Osteocyte (in vitro differentiated cells): ENCODE results near the gene CAMK1D. TPM values are rescaled to one million over a fixed set of nuclear protein-coding genes. Genes with fewer than 3 reads are reported as not detected.
A peak's percentile ranks its signal among the peaks of the same experiment; 100 is the strongest.
"Not testable (repeated sequence)": the region's sequence is repeated elsewhere in the genome, so short reads cannot be mapped to it uniquely, and the experiment has no call there.

Source experiments
- DNase-seq: peaks from one replicate; pipeline ENCODE4 v3.0.0; 2021; ENCODE audit warnings: mixed read lengths; ENCODE audit not compliant: unreplicated experiment; ENCODE audit errors: extremely low spot score
- H3K27ac Mint-ChIP-seq: one replicate; pipeline ENCODE4 v1.8.0; 2021; ENCODE audit warnings: mild to moderate bottlenecking, mixed read lengths; ENCODE audit not compliant: unreplicated experiment
- H3K27me3 Mint-ChIP-seq: one replicate; pipeline ENCODE4 v1.8.0; 2021; ENCODE audit warnings: mixed read lengths; ENCODE audit not compliant: unreplicated experiment
- H3K36me3 Mint-ChIP-seq: one replicate; pipeline ENCODE4 v1.8.0; 2021; ENCODE audit warnings: mixed read lengths; ENCODE audit not compliant: unreplicated experiment
- H3K4me1 Mint-ChIP-seq: one replicate; pipeline ENCODE4 v1.8.0; 2021; ENCODE audit warnings: mixed read lengths; ENCODE audit not compliant: unreplicated experiment
- H3K4me3 Mint-ChIP-seq: one replicate; pipeline ENCODE4 v1.8.0; 2021; ENCODE audit warnings: mild to moderate bottlenecking, moderate library complexity, mixed read lengths; ENCODE audit not compliant: unreplicated experiment
- H3K9me3 Mint-ChIP-seq: one replicate; pipeline ENCODE4 v1.8.0; 2021; ENCODE audit warnings: mixed read lengths; ENCODE audit not compliant: unreplicated experiment
- total RNA-seq: library from RNA; stranded (reverse); gene quantifications from 2 replicates; pipeline ENCODE4 v1.2.1, GENCODE V29; 2021
- TF ChIP-seq, protein P1 (sequence below): fragments of 200-600 bp; sonication (generic); IDR thresholded peaks from 2 replicates; pipeline ENCODE4 v1.5.0; 2021; ENCODE audit warnings: antibody characterized with exemption, mild to moderate bottlenecking, moderate library complexity

The CAMK1D gene
- total RNA-seq, 1 donor from 2014 or later, result 13.7 TPM

DNA sequence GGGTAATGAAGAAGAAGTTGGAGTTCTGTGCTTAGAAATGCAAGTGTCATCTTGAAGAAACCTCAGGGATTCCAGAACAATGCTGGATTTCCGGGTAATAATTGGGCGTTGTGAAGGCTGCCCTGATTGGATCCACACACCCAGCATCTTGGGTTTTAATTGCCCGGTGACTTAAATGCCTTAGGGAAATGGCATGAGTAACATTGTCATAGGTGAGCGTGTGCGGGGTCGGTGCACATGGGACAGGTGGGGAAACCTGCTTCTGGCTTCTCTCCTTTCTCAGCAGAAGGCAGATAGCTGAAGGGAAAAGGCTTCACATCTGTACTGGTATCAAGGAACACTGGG, 15.2 kb upstream of the CAMK1D start:
- H3K27me3 Mint-ChIP-seq, result no peaks in the 10 kb centered on the region
- TF ChIP-seq, protein P1, sequence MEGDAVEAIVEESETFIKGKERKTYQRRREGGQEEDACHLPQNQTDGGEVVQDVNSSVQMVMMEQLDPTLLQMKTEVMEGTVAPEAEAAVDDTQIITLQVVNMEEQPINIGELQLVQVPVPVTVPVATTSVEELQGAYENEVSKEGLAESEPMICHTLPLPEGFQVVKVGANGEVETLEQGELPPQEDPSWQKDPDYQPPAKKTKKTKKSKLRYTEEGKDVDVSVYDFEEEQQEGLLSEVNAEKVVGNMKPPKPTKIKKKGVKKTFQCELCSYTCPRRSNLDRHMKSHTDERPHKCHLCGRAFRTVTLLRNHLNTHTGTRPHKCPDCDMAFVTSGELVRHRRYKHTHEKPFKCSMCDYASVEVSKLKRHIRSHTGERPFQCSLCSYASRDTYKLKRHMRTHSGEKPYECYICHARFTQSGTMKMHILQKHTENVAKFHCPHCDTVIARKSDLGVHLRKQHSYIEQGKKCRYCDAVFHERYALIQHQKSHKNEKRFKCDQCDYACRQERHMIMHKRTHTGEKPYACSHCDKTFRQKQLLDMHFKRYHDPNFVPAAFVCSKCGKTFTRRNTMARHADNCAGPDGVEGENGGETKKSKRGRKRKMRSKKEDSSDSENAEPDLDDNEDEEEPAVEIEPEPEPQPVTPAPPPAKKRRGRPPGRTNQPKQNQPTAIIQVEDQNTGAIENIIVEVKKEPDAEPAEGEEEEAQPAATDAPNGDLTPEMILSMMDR, result peak; percentile 0
- H3K27ac Mint-ChIP-seq, result peak overlapping the region; percentile 96
- peaks cover 38% of the 10 kb centered on the region for H3K4me1 Mint-ChIP-seq
- H3K4me3 Mint-ChIP-seq, result no peak overlapping the region
- no peak for DNase-seq
- no peaks in the 10 kb centered on the region for H3K9me3 Mint-ChIP-seq
- H3K36me3 Mint-ChIP-seq, result no peaks in the 10 kb centered on the region

DNA sequence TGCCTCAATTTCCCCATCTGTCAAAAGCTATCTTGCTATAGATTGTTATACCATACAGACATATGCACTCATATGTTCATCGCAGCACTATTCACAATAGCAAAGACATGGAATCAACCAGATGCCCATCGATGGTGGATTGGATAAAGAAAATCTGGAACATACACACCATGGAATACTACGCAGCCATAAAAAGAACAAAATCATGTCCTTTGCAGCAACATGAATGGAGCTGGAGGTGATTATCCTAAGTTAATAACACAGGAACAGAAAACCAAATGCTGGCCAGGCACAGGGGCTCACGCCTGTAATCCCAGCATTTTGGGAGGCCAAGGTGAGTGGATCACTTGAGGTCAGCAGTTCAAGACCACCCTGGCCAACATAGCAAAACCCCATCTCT, 14.2 kb upstream of the CAMK1D start:
- H3K36me3 Mint-ChIP-seq, DNase-seq, H3K9me3 Mint-ChIP-seq, H3K4me3 Mint-ChIP-seq, H3K27ac Mint-ChIP-seq, H3K27me3 Mint-ChIP-seq: not testable (repeated sequence)
- peaks cover 35% of the 10 kb centered on the region for H3K4me1 Mint-ChIP-seq

DNA sequence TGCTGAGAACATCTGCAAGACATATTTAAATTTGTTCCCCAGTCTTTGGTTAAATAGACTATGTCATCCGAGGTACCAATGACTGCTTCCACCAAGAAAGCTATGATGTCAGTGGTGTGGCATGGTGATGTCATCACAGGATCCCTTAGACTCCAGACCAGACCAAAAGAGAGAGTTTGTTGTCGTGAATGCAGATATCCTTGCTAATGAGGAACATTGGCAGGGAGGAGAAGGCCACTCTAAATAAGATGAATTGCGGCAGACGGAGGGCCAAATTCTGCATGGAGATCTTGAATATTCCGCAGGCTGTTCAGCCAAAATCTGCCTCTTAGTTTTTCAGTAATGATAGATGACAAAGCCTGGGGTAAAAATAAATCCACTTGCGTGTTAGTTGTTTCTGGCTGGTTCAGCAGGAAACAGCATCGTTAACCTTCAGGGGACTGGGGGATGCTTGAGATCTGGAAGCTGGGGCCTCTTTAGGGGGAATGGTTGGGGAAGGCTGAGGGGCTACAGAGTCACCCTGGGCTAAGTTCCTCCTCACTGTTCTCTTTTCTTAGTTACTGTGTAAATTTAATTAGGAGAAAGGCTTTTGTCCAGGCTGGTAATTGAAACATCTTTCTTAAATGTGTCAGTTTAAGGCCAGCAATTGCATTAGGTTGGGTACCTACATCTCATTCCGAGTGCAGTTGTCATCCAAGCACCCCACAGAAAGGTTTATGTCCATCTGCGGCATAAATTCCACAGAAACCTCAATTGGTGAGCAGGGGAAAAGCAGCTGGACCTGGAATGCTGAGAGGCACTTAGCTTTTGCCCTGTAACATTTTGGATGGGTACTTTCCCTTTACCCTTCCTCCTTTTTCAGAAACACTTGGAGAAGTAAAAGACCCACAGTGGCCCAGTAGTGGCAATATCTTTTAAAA, 11.6 kb upstream of the CAMK1D start:
- no peaks in the 10 kb centered on the region for H3K27me3 Mint-ChIP-seq
- H3K4me1 Mint-ChIP-seq, result peaks cover 34% of the 10 kb centered on the region
- no peaks in the 10 kb centered on the region for H3K9me3 Mint-ChIP-seq

DNA sequence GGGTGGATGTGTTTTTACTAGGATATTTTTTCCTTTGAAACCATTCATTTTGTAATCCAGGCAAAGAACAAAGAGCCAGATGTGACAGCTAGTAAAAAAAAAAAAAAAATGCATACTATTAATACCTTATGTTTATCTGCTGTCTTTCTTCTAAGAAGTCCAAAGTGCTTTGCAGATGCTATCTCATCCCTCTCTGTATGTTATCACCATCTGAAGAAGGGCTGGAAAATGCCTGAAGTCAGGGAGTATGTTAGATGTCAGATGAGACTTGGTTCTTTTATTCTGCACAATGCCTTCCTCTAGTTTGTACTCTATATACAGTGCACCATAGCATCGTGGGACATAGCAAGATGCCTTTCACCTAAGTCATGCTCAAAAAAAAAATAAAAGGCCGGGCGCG, 10.4 kb upstream of the CAMK1D start:
- no peak overlapping the region for H3K27ac Mint-ChIP-seq
- H3K4me3 Mint-ChIP-seq, result no peak overlapping the region
- H3K9me3 Mint-ChIP-seq, result peaks cover 9% of the 10 kb centered on the region
- peaks cover 4% of the 10 kb centered on the region for H3K36me3 Mint-ChIP-seq
- TF ChIP-seq, protein P1, result no peak
- no peaks in the 10 kb centered on the region for H3K27me3 Mint-ChIP-seq
- DNase-seq, result no peak
- peaks cover 21% of the 10 kb centered on the region for H3K4me1 Mint-ChIP-seq

More for the DNA sequence above, 11.6 kb upstream of the CAMK1D start:
- Mint-ChIP-seq H3K27ac (peak overlapping the region; percentile 63), H3K4me3 (no peak overlapping the region), H3K36me3 (no peaks in the 10 kb centered on the region)
- DNase-seq, result no peak
- TF ChIP-seq, protein P1, result no peak

DNA sequence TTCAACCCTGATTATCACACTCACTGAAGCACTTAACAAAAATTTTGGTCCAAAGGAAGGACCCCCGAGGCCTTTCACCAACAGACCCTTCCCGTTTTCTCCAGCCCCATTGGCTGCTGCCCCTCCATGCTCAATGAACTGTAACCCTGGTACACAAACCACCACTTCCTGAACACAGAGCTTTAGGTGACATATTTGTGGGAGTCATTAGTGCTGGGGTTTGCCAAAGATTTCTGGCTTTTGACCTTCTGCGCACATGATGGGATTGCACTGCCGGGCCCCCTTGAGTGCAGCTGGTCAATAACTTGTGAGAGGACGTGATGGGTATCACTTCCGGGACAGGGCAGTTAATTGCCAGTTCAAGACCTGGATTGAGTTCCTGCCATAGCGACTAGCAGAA, 9.0 kb upstream of the CAMK1D start:
- DNase-seq, result no peak
- Mint-ChIP-seq H3K27me3 (no peaks in the 10 kb centered on the region), H3K4me3 (no peak overlapping the region), H3K4me1 (peaks cover 20% of the 10 kb centered on the region), H3K9me3 (peaks cover 9% of the 10 kb centered on the region), H3K27ac (no peak overlapping the region), H3K36me3 (peaks cover 4% of the 10 kb centered on the region)
- TF ChIP-seq, protein P1, result no peak
